Omental fat pad (tissue), 4 donors: Measurements from ENCODE around the gene MCM7. TPM values are rescaled to one million over a fixed set of nuclear protein-coding genes. Genes with fewer than 3 reads are reported as not detected.

ENCODE experiments used
- ATAC-seq: fragments of 150-250 bp; one replicate; pipeline ENCODE4 v1.9.1; 2016; ENCODE audit warnings: mild to moderate bottlenecking, moderate library complexity; ENCODE audit not compliant: low FRiP score
- DNase-seq: peaks from one replicate; pipeline ENCODE4 v3.0.0-alpha.2; 2019; ENCODE audit warnings: low spot score
- CTCF ChIP-seq, 3 donors: fragments of 450-650 bp; IDR thresholded peaks; one replicate each; pipeline ENCODE4 v1.5.1; 2016 to 2017; ENCODE audit warnings: antibody characterized with exemption in 3 of 3, mild to moderate bottlenecking in 3 of 3, moderate library complexity in 2 of 3
- total RNA-seq, 4 donors: library from RNA; depleted of rRNA; stranded (reverse); fragments of >200 nt; gene quantifications; one replicate each; pipeline ENCODE4 v1.1.0, GENCODE V29; 2016

MCM7 gene
- total RNA-seq, 4 donors from 2014 or later = 17.6 to 42.7 (median 28.7) TPM

GRCh38 chr7:100093054-100093453 lies 8.1 kb downstream of the MCM7 start:
- ATAC-seq = no peak
- no peak for DNase-seq
- no peak for TF ChIP-seq CTCF (IDR thresholded peaks at IDR 0.05)

GRCh38 chr7:100091411-100092181 lies 9.6 kb downstream of the MCM7 start:
- ATAC-seq (no peak), DNase-seq (no peak)
- TF ChIP-seq CTCF (IDR thresholded peaks at IDR 0.05) = no peak

- DNase-seq (no peak), ATAC-seq (no peak)
- no peak for TF ChIP-seq CTCF (IDR thresholded peaks at IDR 0.05)
These were observed 10.4 kb downstream of the MCM7 start for GRCh38 chr7:100090527-100091410.

- no peak for TF ChIP-seq CTCF (IDR thresholded peaks at IDR 0.05)
- ATAC-seq = no peak
- DNase-seq = no peak
These were observed 11.6 kb downstream of the MCM7 start for GRCh38 chr7:100089458-100090196.

DNA sequence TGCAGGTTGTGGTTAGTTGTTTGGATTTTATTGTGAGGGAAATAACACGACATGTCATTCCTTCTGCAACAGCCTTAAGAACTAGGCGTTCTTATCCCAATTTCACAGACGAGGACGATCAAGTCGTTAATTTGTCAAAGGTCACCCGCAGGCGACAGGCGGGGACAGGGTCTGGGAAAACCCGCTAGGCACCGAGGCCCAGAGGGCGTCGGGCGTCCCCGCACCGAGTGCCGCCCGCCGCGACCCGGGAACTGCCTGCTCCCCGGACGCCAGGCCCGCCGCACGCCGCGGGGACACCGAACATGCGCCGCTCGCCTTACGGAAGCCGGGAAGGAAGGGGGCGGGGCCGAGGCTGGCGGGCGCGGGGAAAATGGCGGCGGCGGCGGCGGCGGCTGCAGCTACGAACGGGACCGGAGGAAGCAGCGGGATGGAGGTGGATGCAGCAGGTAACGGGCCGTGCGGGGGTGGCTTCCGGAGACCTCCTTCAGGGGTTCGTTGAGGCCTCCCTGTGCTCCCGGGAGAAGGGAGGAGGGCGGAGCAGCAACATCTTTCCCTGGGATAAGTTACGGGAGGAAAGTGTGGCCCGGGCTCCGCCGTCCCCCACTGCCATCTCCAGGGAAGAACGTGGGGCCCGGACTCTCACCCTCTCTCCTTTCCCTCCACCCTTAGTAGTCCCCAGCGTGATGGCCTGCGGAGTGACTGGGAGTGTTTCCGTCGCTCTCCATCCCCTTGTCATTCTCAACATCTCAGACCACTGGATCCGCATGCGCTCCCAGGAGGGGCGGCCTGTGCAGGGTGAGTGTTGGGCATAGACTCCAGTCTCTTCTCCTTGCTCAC lies 12.4 kb downstream of the MCM7 start, which contains the start of gene COPS6:
Gene COPS6, plus strand, starts transcription at position 349 of the 837 bp plus-strand sequence. Its CDS starts 22 bp downstream, at position 371.
- DNase-seq (peak; percentile 72), ATAC-seq (peak; percentile 38)
- no peak for TF ChIP-seq CTCF (IDR thresholded peaks at IDR 0.05)

- TF ChIP-seq CTCF (IDR thresholded peaks at IDR 0.05) = no peak
- ATAC-seq = no peak
- no peak for DNase-seq
These were observed 13.0 kb downstream of the MCM7 start for GRCh38 chr7:100088095-100088620.
